ENCODE results near the gene DUSP6. TPM values are rescaled to one million over a fixed set of nuclear protein-coding genes. Genes with fewer than 3 reads are reported as not detected.
A peak's percentile ranks its signal among the peaks of the same experiment; 100 is the strongest.

DUSP6 gene
- total and polyA plus RNA-seq, 2 of the 13 experiments (the other 11 are each of a cell fraction or from before 2014, with no cell fraction given), result 40.9 to 161 TPM

DNA sequence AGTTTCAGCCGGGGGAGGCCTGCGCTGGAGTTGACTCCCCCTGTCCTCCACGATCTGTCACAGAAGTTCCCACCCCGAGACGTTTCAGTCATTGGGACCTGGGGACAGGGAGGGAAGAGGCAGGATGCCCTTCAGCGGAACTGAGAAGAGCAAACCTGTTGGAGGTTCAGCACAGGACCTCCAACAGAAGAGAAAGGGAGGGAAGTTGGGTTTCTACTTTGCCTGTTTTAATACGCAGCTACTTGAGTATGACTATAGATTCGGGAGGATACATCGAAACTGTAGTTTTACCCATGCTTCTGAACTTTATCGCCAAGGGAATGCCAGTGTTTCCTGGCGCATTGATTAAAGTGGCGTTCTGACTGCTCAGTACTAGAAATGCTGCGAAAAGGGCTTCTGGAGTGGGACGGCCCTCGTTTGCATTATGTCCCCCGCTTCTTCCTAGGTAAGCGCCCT, 2.3 kb upstream of the DUSP6 start (continued):
- no peak for TF ChIP-seq RXRB (CRISPR knock-in tag; IDR thresholded peaks at IDR 0.05; ENCODE audit: borderline replicate concordance)
- no peak for TF ChIP-seq KDM2A (CRISPR knock-in tag; IDR thresholded peaks at IDR 0.05; ENCODE audit: borderline replicate concordance, low read depth)
- no peak for TF ChIP-seq RELA (CRISPR knock-in tag; IDR thresholded peaks at IDR 0.05)
- peak; percentile 70 for TF ChIP-seq ZC3H4 (CRISPR knock-in tag; IDR thresholded peaks at IDR 0.05; ENCODE audit: borderline replicate concordance)
- no peak for TF ChIP-seq KDM5A (IDR thresholded peaks at IDR 0.05; ENCODE audit: borderline replicate concordance, low read length)
- TF ChIP-seq LCORL (IDR thresholded peaks at IDR 0.05), result no peak
- TF ChIP-seq LCORL (CRISPR knock-in tag; IDR thresholded peaks at IDR 0.05), result no peak
- TF ChIP-seq ARHGAP35 (CRISPR knock-in tag; IDR thresholded peaks at IDR 0.05; ENCODE audit: borderline replicate concordance), result no peak
- no peak for TF ChIP-seq MIER3 (CRISPR knock-in tag; IDR thresholded peaks at IDR 0.05; ENCODE audit: borderline replicate concordance)
- no peak for TF ChIP-seq XBP1 (CRISPR knock-in tag; IDR thresholded peaks at IDR 0.05)
- peak; percentile 44; the same call in 1 of the 2 replicates for TF ChIP-seq ZNF773 (CRISPR knock-in tag; IDR thresholded peaks at IDR 0.05; ENCODE audit: borderline replicate concordance)
- TF ChIP-seq NCOA2 (CRISPR knock-in tag; IDR thresholded peaks at IDR 0.05), result no peak
- TF ChIP-seq CSRNP2 (CRISPR knock-in tag; conservative IDR thresholded peaks at IDR 0.05; ENCODE audit: low read depth), result no peak
- no peak for TF ChIP-seq POGZ (CRISPR knock-in tag; IDR thresholded peaks at IDR 0.05)
- TF ChIP-seq, protein P1, sequence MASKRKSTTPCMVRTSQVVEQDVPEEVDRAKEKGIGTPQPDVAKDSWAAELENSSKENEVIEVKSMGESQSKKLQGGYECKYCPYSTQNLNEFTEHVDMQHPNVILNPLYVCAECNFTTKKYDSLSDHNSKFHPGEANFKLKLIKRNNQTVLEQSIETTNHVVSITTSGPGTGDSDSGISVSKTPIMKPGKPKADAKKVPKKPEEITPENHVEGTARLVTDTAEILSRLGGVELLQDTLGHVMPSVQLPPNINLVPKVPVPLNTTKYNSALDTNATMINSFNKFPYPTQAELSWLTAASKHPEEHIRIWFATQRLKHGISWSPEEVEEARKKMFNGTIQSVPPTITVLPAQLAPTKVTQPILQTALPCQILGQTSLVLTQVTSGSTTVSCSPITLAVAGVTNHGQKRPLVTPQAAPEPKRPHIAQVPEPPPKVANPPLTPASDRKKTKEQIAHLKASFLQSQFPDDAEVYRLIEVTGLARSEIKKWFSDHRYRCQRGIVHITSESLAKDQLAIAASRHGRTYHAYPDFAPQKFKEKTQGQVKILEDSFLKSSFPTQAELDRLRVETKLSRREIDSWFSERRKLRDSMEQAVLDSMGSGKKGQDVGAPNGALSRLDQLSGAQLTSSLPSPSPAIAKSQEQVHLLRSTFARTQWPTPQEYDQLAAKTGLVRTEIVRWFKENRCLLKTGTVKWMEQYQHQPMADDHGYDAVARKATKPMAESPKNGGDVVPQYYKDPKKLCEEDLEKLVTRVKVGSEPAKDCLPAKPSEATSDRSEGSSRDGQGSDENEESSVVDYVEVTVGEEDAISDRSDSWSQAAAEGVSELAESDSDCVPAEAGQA (IDR thresholded peaks at IDR 0.05; ENCODE audit: low read depth), result no peak
- TF ChIP-seq, protein P1 (CRISPR knock-in tag; IDR thresholded peaks at IDR 0.05; ENCODE audit: borderline replicate concordance), result no peak
- no peak for TF ChIP-seq HOMEZ (CRISPR knock-in tag; IDR thresholded peaks at IDR 0.05; ENCODE audit: low read depth)
- no peak for TF ChIP-seq GMEB2 (CRISPR knock-in tag; IDR thresholded peaks at IDR 0.05; ENCODE audit: low read depth)
- no peak for TF ChIP-seq ETV6 (CRISPR knock-in tag; conservative IDR thresholded peaks at IDR 0.05)
- 0 out of 2 replicates have a peak, but pooled peaks have one; percentile 7 for TF ChIP-seq MEIS2 (CRISPR knock-in tag; IDR thresholded peaks at IDR 0.05)
